K562 (cell line): ENCODE data around the gene GPR179. TPM values are rescaled to one million over a fixed set of nuclear protein-coding genes. Genes with fewer than 3 reads are reported as not detected.

Experiments used
- CHD1 ChIP-seq: fragments of 200-600 bp; sonication (generic); IDR thresholded peaks from one replicate; pipeline ENCODE4 v1.6.1; 2012; ENCODE audit warnings: mild to moderate bottlenecking, moderate library complexity, low read length, inconsistent platforms
- CREM ChIP-seq: IDR thresholded peaks from 2 replicates; pipeline ENCODE4 v1.6.1; 2014; ENCODE audit warnings: antibody characterized with exemption, low read depth
- FOXP1 ChIP-seq: sonication (generic); formaldehyde crosslinking; IDR thresholded peaks from 2 replicates; pipeline ENCODE4 v1.8.0; 2022; ENCODE audit warnings: mild to moderate bottlenecking, missing genetic modification reagents
- IRF2 ChIP-seq: sonication (generic); formaldehyde crosslinking; IDR thresholded peaks from 2 replicates; pipeline ENCODE4 v1.8.1; 2022; ENCODE audit warnings: mild to moderate bottlenecking, missing genetic modification reagents
- KHSRP ChIP-seq: fragments of 450-650 bp; IDR thresholded peaks from 2 replicates; pipeline ENCODE4 v1.6.1; 2017
- L3MBTL2 ChIP-seq: fragments of 450-650 bp; IDR thresholded peaks from 2 replicates; pipeline ENCODE4 v1.6.1; 2016; ENCODE audit warnings: mild to moderate bottlenecking, moderate library complexity
- MTF1 ChIP-seq: fragments of 250-450 bp; sonication (Bioruptor Pico); IDR thresholded peaks from 2 replicates; pipeline ENCODE4 v1.9.0; 2021; ENCODE audit warnings: moderate library complexity, mild to moderate bottlenecking, inconsistent platforms, borderline replicate concordance
- MYC ChIP-seq, 2 experiments: fragments of 250-450 bp in 1 of 2; sonication (Bioruptor Pico) in 1 of 2; IDR thresholded peaks; 2 replicates each; pipeline versions ENCODE4 v1.5.1 to v1.6.1; 2012 to 2021; ENCODE audit warnings: low read depth in 2 of 2, borderline replicate concordance in 1 of 2, improper control_type of control experiment in 1 of 2, low read length in 1 of 2, mild to moderate bottlenecking in 1 of 2, moderate library complexity in 1 of 2
- PTRF ChIP-seq: fragments of 450-650 bp; IDR thresholded peaks from 2 replicates; pipeline ENCODE4 v1.6.1; 2016; ENCODE audit warnings: mild to moderate bottlenecking, missing genetic modification characterization, missing compliant biosample characterization
- SAFB2 ChIP-seq: fragments of 200-400 bp; formaldehyde crosslinking; IDR thresholded peaks from 2 replicates; pipeline ENCODE4 v1.6.1; 2018; ENCODE audit warnings: borderline replicate concordance, low read length, low read depth, moderate library complexity; ENCODE audit not compliant: severe bottlenecking
- SIRT6 ChIP-seq: IDR thresholded peaks from one replicate; pipeline ENCODE4 v1.6.1; 2012; ENCODE audit warnings: low read depth, mild to moderate bottlenecking, control low read depth, inconsistent platforms, low read length, moderate library complexity
- SMARCA4 ChIP-seq: fragments of 450-650 bp; IDR thresholded peaks from 2 replicates; pipeline ENCODE4 v1.6.1; 2016
- SMC3 ChIP-seq: conservative IDR thresholded peaks from 2 replicates; pipeline ENCODE4 v1.6.1; 2011; ENCODE audit warnings: low read depth, low read length, improper control_type of control experiment; ENCODE audit not compliant: insufficient read depth
- STAG1 ChIP-seq: sonication (generic); formaldehyde crosslinking; IDR thresholded peaks from 2 replicates; pipeline ENCODE4 v1.5.0; 2020; ENCODE audit warnings: missing genetic modification reagents, borderline replicate concordance
- TEAD1 ChIP-seq, 2 experiments: fragments of 450-650 bp in 1 of 2; sonication (generic) in 1 of 2; formaldehyde crosslinking; IDR thresholded peaks; 2 replicates each; pipeline versions ENCODE4 v1.4.0 to v1.8.0; 2020 to 2022; ENCODE audit warnings: mild to moderate bottlenecking in 2 of 2, missing genetic modification reagents in 1 of 2
- ZBED1 ChIP-seq: IDR thresholded peaks from 2 replicates; pipeline ENCODE4 v1.6.1; 2014
- ZNF217 ChIP-seq: sonication (generic); formaldehyde crosslinking; IDR thresholded peaks from 2 replicates; pipeline ENCODE4 v1.8.0; 2022; ENCODE audit warnings: mild to moderate bottlenecking, missing genetic modification reagents
- ZNF24 ChIP-seq: fragments of 450-650 bp; IDR thresholded peaks from 2 replicates; pipeline ENCODE4 v1.6.1; 2016
- ZNF347 ChIP-seq: fragments of 450-650 bp; formaldehyde crosslinking; IDR thresholded peaks from 2 replicates; pipeline ENCODE4 v1.4.0; 2020; ENCODE audit warnings: low read depth, mild to moderate bottlenecking, moderate library complexity
- ZNF384 ChIP-seq: IDR thresholded peaks from 2 replicates; pipeline ENCODE4 v1.6.1; 2012; ENCODE audit warnings: low read depth, low read length, improper control_type of control experiment
- ZSCAN29 ChIP-seq: fragments of 450-650 bp; IDR thresholded peaks from 2 replicates; pipeline ENCODE4 v1.6.1; 2017
- polyA plus RNA-seq, 8 experiments: library from polyadenylated mRNA; depleted of rRNA in 4 of 8; stranded (reverse) in 5 of 8; unstranded in 3 of 8; fragments of >200 nt; fragmentation: Nextera tagmentation in 2 of 8; fragmentation: Illumina TruSeq in 1 of 8; extraction: Ambion mirVana in 2 of 8; extraction: Trizol in 1 of 8; gene quantifications; 2 replicates each; pipeline versions ENCODE4 v1.2.1 to v1.2.3, GENCODE V29; 2011 to 2014; ENCODE audit warnings: inconsistent platforms in 1 of 8, missing spikeins in 1 of 8
- total RNA-seq, 7 experiments: library from RNA; depleted of rRNA in 6 of 7; stranded (reverse); fragments of >200 nt in 6 of 7; fragmentation: Illumina TruSeq in 2 of 7; extraction: Trizol in 2 of 7; gene quantifications; 2 replicates each; pipeline versions ENCODE4 v1.2.1 to v1.2.3, GENCODE V29; 2011 to 2021; ENCODE audit warnings: low replicate concordance in 1 of 7
- TF ChIP-seq, protein P1 (sequence below): IDR thresholded peaks from 2 replicates; pipeline ENCODE4 v1.6.1; 2012; ENCODE audit warnings: low read depth, low read length, improper control_type of control experiment, borderline replicate concordance
- TF ChIP-seq, protein P2 (sequence below): fragments of 250-450 bp; sonication (Bioruptor Pico); IDR thresholded peaks from 2 replicates; pipeline ENCODE4 v1.8.0; 2021; ENCODE audit warnings: moderate library complexity, mild to moderate bottlenecking, inconsistent platforms
- TF ChIP-seq, protein P3 (sequence below): IDR thresholded peaks from 3 replicates; pipeline ENCODE4 v1.6.1; 2011; ENCODE audit warnings: borderline replicate concordance, mild to moderate bottlenecking; ENCODE audit not compliant: insufficient read length, insufficient read depth
- TF ChIP-seq, protein P4 (sequence below): sonication (generic); formaldehyde crosslinking; IDR thresholded peaks from 2 replicates; pipeline ENCODE4 v1.8.0; 2022; ENCODE audit warnings: mild to moderate bottlenecking, missing genetic modification reagents, borderline replicate concordance

The GPR179 gene
- total and polyA plus RNA-seq, 9 of the 15 experiments (the other 6 are each of a cell fraction or from before 2014, with no cell fraction given), result not detected

DNA sequence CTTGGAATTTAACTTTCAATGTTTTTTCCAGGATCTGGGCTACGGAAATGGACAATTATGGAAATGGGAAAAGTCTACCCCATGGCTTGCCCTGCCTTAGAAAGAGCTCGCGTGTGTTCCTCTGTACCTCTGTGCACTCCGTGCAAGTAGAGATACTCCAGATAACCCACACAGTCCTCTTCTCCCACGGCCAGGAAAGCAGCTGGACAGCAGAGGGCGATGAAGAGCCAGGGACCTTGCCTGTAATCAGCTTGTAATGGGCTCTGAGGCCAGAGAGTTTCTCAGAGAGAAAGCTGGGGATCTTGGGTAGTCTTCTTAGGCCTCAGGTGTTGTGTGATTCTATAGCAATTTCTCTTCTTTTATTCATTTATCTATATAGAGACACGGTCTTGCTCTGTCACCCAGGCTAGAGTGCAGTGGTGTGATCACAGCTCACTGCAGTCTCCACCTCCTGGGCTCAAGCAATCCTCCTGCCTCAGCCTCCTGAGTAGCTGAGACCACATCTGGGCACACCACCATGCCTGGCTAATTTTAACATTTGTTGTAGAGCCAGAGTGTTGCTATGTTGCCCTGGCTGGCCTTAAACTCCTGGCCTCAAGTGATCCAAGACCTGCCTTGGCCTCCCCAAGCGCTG is 5.5 kb upstream of the GPR179 start (continued):
- TF ChIP-seq ZSCAN29 (no peak), MYC (IDR thresholded peaks at IDR 0.05; ENCODE audit: low read depth, low read length) (peak; percentile 15; the same call in 1 of the 2 replicates), MYC (CRISPR knock-in tag; IDR thresholded peaks at IDR 0.05; ENCODE audit: borderline replicate concordance, low read depth) (no peak), CREM (peak; percentile 58; the same call in 1 of the 2 replicates), MTF1 (CRISPR knock-in tag) (no peak), ZNF24 (no peak), SAFB2 (no peak), L3MBTL2 (peak; percentile 23; the same call in 1 of the 2 replicates), ZBED1 (no peak), ZNF217 (CRISPR knock-in tag) (no peak), ZNF384 (no peak), PTRF (no peak), ZNF347 (CRISPR knock-in tag) (no peak), FOXP1 (CRISPR knock-in tag) (no peak), SMARCA4 (peak; percentile 42; the same call in 1 of the 2 replicates), CHD1 (no peak), SMC3 (peak; percentile 95), SIRT6 (no peak), TEAD1 (CRISPR knock-in tag; IDR thresholded peaks at IDR 0.05) (no peak), IRF2 (CRISPR knock-in tag) (no peak), KHSRP (no peak), STAG1 (CRISPR knock-in tag) (no peak)
- TF ChIP-seq, protein P1, sequence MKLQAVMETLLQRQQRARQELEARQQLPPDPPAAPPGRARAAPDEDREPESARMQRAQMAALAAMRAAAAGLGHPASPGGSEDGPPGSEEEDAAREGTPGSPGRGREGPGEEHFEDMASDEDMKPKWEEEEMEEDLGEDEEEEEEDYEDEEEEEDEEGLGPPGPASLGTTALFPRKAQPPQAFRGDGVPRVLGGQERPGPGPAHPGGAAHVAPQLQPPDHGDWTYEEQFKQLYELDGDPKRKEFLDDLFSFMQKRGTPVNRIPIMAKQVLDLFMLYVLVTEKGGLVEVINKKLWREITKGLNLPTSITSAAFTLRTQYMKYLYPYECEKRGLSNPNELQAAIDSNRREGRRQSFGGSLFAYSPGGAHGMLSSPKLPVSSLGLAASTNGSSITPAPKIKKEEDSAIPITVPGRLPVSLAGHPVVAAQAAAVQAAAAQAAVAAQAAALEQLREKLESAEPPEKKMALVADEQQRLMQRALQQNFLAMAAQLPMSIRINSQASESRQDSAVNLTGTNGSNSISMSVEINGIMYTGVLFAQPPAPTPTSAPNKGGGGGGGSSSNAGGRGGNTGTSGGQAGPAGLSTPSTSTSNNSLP, result no peak
- TF ChIP-seq, protein P2, sequence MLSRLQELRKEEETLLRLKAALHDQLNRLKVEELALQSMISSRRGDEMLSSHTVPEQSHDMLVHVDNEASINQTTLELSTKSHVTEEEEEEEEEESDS (CRISPR knock-in tag), result no peak
- TF ChIP-seq, protein P3, sequence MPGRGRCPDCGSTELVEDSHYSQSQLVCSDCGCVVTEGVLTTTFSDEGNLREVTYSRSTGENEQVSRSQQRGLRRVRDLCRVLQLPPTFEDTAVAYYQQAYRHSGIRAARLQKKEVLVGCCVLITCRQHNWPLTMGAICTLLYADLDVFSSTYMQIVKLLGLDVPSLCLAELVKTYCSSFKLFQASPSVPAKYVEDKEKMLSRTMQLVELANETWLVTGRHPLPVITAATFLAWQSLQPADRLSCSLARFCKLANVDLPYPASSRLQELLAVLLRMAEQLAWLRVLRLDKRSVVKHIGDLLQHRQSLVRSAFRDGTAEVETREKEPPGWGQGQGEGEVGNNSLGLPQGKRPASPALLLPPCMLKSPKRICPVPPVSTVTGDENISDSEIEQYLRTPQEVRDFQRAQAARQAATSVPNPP, result no peak
- TF ChIP-seq, protein P4, sequence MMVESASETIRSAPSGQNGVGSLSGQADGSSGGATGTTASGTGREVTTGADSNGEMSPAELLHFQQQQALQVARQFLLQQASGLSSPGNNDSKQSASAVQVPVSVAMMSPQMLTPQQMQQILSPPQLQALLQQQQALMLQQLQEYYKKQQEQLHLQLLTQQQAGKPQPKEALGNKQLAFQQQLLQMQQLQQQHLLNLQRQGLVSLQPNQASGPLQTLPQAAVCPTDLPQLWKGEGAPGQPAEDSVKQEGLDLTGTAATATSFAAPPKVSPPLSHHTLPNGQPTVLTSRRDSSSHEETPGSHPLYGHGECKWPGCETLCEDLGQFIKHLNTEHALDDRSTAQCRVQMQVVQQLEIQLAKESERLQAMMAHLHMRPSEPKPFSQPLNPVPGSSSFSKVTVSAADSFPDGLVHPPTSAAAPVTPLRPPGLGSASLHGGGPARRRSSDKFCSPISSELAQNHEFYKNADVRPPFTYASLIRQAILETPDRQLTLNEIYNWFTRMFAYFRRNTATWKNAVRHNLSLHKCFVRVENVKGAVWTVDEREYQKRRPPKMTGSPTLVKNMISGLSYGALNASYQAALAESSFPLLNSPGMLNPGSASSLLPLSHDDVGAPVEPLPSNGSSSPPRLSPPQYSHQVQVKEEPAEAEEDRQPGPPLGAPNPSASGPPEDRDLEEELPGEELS (CRISPR knock-in tag), result no peak
